ENCODE data around the gene ANXA2. TPM values are rescaled to one million over a fixed set of nuclear protein-coding genes. Genes with fewer than 3 reads are reported as not detected.
A peak's percentile ranks its signal among the peaks of the same experiment; 100 is the strongest.

Gene ANXA2
- polyA plus RNA-seq: 100 to 1,000 TPM; 358 to 849 (median 423) TPM

DNA sequence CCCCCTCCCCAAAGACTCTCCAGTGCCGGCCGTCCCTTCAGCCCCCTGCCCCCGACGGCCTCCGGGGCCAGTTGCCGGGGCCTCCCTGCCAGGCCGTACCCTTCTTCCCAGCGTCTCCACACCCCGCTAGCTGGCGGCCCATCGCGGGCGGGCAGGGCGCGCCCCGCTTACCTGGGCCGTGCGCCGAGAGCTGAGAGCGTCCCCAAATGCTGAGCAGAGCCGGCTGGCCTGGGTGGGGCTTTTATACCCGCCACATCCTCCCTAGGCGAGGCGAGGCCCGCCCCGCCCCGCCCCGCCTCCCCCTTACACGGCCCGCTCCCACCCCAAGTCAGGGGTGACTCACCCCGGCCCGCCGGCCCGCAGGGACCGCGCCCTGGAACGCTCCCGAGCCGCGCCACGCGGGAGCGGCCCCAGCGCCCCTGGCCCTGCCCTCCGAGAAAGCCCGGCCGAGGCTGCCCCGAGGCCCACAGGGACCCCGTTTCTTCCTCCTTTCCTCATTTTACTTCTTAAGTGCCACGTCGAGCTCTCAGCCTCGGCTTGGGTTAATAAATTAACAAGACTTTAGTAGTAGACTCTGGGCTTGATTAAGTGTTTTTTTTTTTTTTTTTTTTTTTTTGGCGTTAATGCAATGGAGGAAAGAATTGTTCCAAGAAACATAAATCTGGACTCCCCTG, at the start of gene ANXA2:
Gene ANXA2, minus strand, starts transcription at position 215 of the 674 bp plus-strand sequence. CDS start 11,911 bp downstream, outside the sequence.
- Mint-ChIP-seq H3K27me3 (ENCODE audit: low read depth in 3 of 3) (peaks cover 13 to 25% (median 19%) of the 10 kb centered on the region in 3 donors), H3K36me3 (peaks cover 3 to 17% (median 7%) of the 10 kb centered on the region in 3 donors), H3K4me3 (peak within 1 kb of the TSS; percentile 86 to 96 (median 93)), H3K9me3 (peaks cover 0 to 2% (median 0%) of the 10 kb centered on the region in 6 donors), H3K4me1 (peaks cover 46 to 67% of the 10 kb centered on the region in 2 donors), H3K27ac (peak within 1 kb of the TSS; percentile 91 to 99 (median 94))
- peak; percentile 69 to 79 (median 76) for DNase-seq

DNA sequence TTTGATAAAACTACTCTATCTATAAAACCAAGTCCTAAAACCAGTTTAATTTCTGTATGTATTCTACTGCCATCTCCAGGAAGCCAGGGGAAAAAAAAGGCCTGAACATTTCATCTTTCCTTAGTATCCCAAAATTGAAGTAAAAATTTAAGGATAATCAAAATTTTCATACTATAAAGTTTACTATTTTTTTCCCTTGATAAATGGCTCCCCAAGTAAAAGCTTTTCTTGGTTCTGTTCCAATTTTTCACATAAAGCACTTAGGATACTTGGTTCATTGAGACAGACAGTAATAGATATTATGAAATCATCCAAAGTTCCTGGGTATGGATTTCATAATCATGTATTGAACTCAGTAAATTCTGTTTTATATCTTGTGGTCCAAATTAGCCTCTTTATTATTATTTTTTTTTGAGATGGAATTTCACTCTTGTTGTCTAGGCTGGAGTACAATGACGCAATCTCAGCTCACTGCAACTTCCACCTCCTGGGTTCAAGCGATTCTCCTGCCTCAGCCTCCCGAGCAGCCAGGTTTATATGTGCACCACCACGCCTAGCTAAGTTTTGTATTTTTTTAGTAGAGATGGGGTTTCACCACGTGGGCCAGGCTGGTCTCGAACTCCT, 46.6 kb upstream of the ANXA2 start:
- no peak overlapping the region for H3K27ac Mint-ChIP-seq
- H3K27me3 Mint-ChIP-seq (ENCODE audit: low read depth in 3 of 3): peaks cover 0 to 1% (median 0%) of the 10 kb centered on the region in 3 donors
- peak in 2 of 3 donors; percentile 2 to 5 for DNase-seq
- H3K4me1 Mint-ChIP-seq: no peaks in the 10 kb centered on the region
- peaks cover 14 to 26% (median 16%) of the 10 kb centered on the region in 3 donors for H3K36me3 Mint-ChIP-seq
- H3K9me3 Mint-ChIP-seq: no peaks in the 10 kb centered on the region
- H3K4me3 Mint-ChIP-seq: no peak overlapping the region

DNA sequence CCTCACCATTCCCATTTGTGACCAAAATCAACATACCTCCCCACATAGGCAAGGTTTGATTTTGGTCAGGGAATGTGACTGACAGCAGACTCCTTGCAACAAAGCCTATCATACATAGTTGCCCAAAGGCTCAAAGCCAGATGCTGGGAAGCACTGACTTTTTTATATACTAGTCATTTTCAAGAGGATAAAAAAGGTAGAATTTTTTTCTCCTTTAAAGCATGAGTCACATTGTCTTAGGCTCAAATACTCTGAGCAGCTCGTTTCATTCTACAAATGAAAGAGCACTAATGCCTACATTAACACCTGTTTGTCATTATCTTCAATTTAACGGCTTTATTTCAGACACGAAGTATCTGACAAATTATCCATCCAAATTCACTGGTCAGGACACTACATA, 45.0 kb upstream of the ANXA2 start:
- peaks cover 0 to 1% (median 0%) of the 10 kb centered on the region in 3 donors for H3K27me3 Mint-ChIP-seq (ENCODE audit: low read depth in 3 of 3)
- no peaks in the 10 kb centered on the region for H3K9me3 Mint-ChIP-seq
- H3K4me1 Mint-ChIP-seq: no peaks in the 10 kb centered on the region
- peaks cover 11 to 17% (median 12%) of the 10 kb centered on the region in 3 donors for H3K36me3 Mint-ChIP-seq
- no peak for DNase-seq
- no peak overlapping the region for H3K27ac Mint-ChIP-seq
- H3K4me3 Mint-ChIP-seq: no peak overlapping the region

GRCh38 chr15:60442031-60442650, 44.4 kb upstream of the ANXA2 start:
- no peaks in the 10 kb centered on the region for H3K9me3 Mint-ChIP-seq
- no peak overlapping the region for H3K27ac Mint-ChIP-seq
- no peak for DNase-seq
- no peaks in the 10 kb centered on the region for H3K4me1 Mint-ChIP-seq
- H3K4me3 Mint-ChIP-seq: no peak overlapping the region
- peaks cover 8 to 16% (median 12%) of the 10 kb centered on the region in 3 donors for H3K36me3 Mint-ChIP-seq
- peaks cover 0 to 1% (median 0%) of the 10 kb centered on the region in 3 donors for H3K27me3 Mint-ChIP-seq (ENCODE audit: low read depth in 3 of 3)

DNA sequence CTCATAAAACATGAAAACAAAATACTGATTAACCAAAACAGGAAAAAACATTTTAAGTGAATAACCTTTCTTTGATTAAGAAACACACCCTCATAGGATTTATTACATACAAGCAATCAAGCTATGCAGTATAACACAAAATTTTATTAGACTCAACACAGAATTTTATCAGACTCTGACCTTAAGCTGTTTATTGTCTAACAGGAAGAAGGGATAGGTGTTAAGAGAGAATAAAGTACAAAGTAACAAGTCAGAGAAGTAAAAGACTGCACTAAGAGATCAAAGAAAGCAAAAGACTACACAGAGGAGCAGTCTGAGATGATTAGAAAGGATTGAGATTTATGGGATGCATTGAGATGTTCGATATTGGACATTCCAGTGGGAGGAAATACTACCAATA, 43.5 kb upstream of the ANXA2 start:
- H3K27ac Mint-ChIP-seq: peak overlapping the region in 1 of 6 donors; percentile 5
- H3K4me3 Mint-ChIP-seq: no peak overlapping the region
- H3K9me3 Mint-ChIP-seq: no peaks in the 10 kb centered on the region
- no peaks in the 10 kb centered on the region for H3K4me1 Mint-ChIP-seq
- peaks cover 7 to 13% (median 12%) of the 10 kb centered on the region in 3 donors for H3K36me3 Mint-ChIP-seq
- no peak for DNase-seq
- H3K27me3 Mint-ChIP-seq (ENCODE audit: low read depth in 3 of 3): peaks cover 0 to 1% (median 0%) of the 10 kb centered on the region in 3 donors

- Mint-ChIP-seq H3K4me1 (no peaks in the 10 kb centered on the region), H3K27ac (no peak overlapping the region), H3K4me3 (no peak overlapping the region), H3K27me3 (ENCODE audit: low read depth in 3 of 3) (peaks cover 0 to 1% (median 0%) of the 10 kb centered on the region in 3 donors), H3K36me3 (peaks cover 12 to 18% (median 13%) of the 10 kb centered on the region in 3 donors), H3K9me3 (no peaks in the 10 kb centered on the region)
- no peak for DNase-seq
These were observed 40.9 kb upstream of the ANXA2 start for GRCh38 chr15:60438646-60439045.

DNA sequence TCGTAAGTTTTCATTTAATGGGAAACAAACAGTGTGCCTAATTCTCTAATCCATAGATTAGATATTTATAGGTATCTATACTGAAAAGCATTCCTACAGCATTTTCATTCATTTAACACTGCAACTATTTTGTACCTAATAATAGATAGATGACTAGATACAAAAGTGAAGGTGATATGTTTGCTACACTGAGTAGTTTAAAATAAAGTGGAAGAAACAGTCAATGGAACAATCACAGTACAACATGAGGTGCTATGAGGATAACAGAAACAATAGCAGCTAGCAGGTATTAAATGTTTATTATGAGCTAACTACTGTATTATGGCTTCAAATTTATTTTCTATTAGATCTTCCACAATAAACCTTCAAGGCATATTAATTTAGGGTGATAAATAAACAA, 31.1 kb upstream of the ANXA2 start:
- H3K9me3 Mint-ChIP-seq: no peaks in the 10 kb centered on the region
- H3K36me3 Mint-ChIP-seq: peaks cover 9 to 33% (median 22%) of the 10 kb centered on the region in 3 donors
- no peaks in the 10 kb centered on the region for H3K4me1 Mint-ChIP-seq
- DNase-seq: no peak
- H3K4me3 Mint-ChIP-seq: no peak overlapping the region
- H3K27ac Mint-ChIP-seq: no peak overlapping the region
- no peaks in the 10 kb centered on the region for H3K27me3 Mint-ChIP-seq (ENCODE audit: low read depth in 3 of 3)

DNA sequence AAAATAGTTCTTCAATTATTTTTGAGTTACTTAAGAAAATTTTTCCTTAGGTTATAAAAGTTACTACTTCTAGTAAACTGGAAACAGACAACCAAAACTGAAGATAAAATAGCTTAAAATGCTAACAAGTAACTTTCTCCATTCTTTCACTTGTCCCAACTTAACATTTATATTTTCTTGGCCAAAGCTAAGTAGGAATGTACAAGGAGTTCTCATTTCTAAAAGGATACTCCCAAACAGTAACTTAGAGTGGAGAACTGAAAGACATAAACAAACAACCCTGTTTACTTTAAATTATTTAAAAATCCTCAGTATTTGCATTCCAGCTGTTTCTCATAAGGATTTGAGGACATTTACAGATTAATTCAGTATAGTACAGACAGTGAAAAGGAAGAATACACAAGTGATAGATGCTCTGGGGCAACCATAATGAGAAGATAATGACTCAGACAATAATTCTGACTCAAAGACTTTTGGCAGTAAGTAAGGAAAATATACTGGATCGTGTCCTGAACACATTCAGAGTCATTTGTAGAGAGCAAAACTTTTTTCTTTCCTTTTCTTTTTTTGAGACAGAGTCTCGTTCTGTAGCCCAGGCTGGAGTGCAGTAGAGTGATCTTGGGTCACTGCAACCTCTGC, 29.2 kb upstream of the ANXA2 start:
- no peak overlapping the region for H3K27ac Mint-ChIP-seq
- DNase-seq: no peak
- H3K36me3 Mint-ChIP-seq: peaks cover 9 to 42% (median 24%) of the 10 kb centered on the region in 3 donors
- no peaks in the 10 kb centered on the region for H3K27me3 Mint-ChIP-seq (ENCODE audit: low read depth in 3 of 3)
- no peaks in the 10 kb centered on the region for H3K9me3 Mint-ChIP-seq
- no peaks in the 10 kb centered on the region for H3K4me1 Mint-ChIP-seq
- no peak overlapping the region for H3K4me3 Mint-ChIP-seq

DNA sequence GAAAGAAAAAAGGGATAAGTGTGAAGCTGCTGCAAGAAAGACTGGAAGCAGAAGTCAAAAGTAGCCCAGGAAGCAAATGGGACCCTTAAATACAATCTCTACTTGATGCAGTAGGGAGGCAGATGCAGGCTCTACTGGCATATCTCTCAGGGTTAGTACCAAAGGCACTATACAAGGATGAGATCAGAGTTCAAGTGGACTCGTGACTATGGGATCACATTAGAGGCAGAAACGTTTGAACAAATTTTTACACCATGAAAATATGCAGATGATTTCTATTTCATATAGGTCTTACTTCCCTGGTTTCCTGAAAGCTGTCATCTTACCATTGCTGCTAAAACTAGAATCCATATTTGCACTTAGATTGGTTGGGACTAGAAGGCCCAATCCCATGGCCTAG, 27.7 kb upstream of the ANXA2 start:
- H3K27ac Mint-ChIP-seq: no peak overlapping the region
- H3K4me3 Mint-ChIP-seq: no peak overlapping the region
- DNase-seq: no peak
- no peaks in the 10 kb centered on the region for H3K9me3 Mint-ChIP-seq
- no peaks in the 10 kb centered on the region for H3K4me1 Mint-ChIP-seq
- H3K27me3 Mint-ChIP-seq (ENCODE audit: low read depth in 3 of 3): no peaks in the 10 kb centered on the region
- H3K36me3 Mint-ChIP-seq: peaks cover 10 to 35% (median 19%) of the 10 kb centered on the region in 3 donors

DNA sequence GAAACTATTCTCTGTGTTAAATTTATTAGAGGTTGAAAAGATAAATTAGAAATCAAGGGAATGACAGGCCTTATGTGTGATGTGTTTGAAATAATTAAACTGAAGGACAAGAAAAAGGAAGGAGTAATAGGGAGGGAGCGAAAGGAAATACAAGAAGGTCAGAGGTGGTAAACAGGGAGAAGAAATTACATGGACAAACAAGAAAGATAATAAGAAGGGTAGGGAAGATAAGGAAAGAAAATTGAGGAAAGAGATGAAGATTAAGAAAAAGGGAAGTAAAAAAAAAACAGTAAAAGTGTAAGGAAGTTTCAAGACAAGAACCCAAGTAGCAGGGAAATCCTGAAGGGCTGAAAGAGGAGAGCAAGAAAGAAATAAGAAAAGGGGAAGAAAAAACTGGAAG, 26.2 kb upstream of the ANXA2 start:
- H3K4me3 Mint-ChIP-seq: no peak overlapping the region
- DNase-seq: no peak
- H3K27ac Mint-ChIP-seq: peak overlapping the region in 4 of 6 donors; percentile 22 to 43 (median 31)
- H3K36me3 Mint-ChIP-seq: peaks cover 9 to 30% (median 15%) of the 10 kb centered on the region in 3 donors
- no peaks in the 10 kb centered on the region for H3K4me1 Mint-ChIP-seq
- H3K27me3 Mint-ChIP-seq (ENCODE audit: low read depth in 3 of 3): no peaks in the 10 kb centered on the region
- H3K9me3 Mint-ChIP-seq: no peaks in the 10 kb centered on the region

DNA sequence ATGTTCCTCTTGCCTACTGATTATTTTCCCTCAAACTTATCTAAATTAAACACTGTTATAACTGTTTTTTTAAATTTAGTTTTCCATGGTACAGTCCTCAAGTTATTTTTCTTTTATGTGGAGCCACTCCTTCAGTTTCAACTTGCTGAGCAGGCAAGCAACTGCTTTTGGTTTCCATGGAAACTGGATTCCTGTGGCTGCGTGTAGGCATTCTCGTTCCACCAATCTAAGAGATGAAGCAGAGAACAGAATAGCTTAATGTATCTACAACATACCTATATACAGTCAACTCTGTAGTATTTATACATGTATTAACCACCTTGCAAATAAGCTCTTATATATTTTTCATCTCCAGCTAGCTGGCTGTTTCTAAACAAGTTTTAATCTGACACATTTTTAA, 25.8 kb upstream of the ANXA2 start:
- no peaks in the 10 kb centered on the region for H3K4me1 Mint-ChIP-seq
- H3K9me3 Mint-ChIP-seq: no peaks in the 10 kb centered on the region
- H3K36me3 Mint-ChIP-seq: peaks cover 9 to 29% (median 15%) of the 10 kb centered on the region in 3 donors
- no peaks in the 10 kb centered on the region for H3K27me3 Mint-ChIP-seq (ENCODE audit: low read depth in 3 of 3)
- DNase-seq: no peak
- no peak overlapping the region for H3K4me3 Mint-ChIP-seq
- H3K27ac Mint-ChIP-seq: no peak overlapping the region

DNA sequence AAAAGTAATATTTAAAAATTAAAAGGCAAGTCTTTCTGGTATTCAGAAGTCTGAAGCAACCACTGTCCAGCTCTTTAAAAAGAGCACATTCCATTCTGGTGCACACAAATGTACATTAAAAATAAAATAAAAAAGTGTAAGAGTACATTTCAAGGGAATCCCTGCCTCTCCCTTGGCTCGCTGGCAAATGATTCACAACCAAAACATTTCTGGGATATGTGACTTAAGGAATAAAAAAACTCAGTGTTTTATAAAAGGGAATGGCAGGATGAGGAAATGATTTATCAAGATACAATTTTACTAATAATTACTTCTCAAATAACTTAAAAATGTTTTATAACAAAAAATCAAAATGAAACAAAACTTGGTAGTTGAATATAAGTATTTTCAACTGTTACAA, 23.8 kb upstream of the ANXA2 start:
- peaks cover 9 to 19% (median 9%) of the 10 kb centered on the region in 3 donors for H3K36me3 Mint-ChIP-seq
- no peak for DNase-seq
- no peak overlapping the region for H3K27ac Mint-ChIP-seq
- H3K9me3 Mint-ChIP-seq: no peaks in the 10 kb centered on the region
- H3K4me1 Mint-ChIP-seq: peaks cover 0 to 2% of the 10 kb centered on the region in 2 donors
- no peaks in the 10 kb centered on the region for H3K27me3 Mint-ChIP-seq (ENCODE audit: low read depth in 3 of 3)
- H3K4me3 Mint-ChIP-seq: no peak overlapping the region

DNA sequence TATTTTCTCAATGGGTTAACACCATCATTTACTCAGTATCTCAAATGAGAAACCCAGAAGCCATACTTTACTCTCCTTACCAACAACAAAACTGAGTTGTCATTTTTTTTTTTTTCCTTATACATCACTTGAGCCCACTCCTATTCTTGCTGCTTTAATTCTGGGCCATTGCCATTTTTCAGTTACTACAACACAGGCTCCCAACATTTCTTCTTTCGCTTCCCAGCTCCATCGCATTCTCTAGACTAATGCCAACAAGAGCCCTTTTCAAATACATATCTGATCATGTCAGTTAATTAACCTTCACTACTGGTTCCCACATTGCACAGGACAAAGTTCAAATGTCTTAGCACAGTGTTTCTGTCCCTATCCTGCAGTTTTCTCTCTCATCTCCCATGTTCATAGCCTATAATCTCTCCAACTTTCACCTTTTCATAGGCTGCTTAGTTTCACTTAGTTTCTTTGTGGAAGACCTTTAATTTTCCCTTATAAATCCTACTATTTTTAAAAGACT, 22.5 kb upstream of the ANXA2 start:
- Mint-ChIP-seq H3K27ac (peak overlapping the region in 1 of 6 donors; percentile 2), H3K27me3 (ENCODE audit: low read depth in 3 of 3) (no peaks in the 10 kb centered on the region), H3K36me3 (peaks cover 9 to 15% (median 9%) of the 10 kb centered on the region in 3 donors), H3K9me3 (no peaks in the 10 kb centered on the region), H3K4me1 (peaks cover 0 to 2% of the 10 kb centered on the region in 2 donors), H3K4me3 (no peak overlapping the region)
- no peak for DNase-seq

All from immature natural killer cell (primary cell).